ENCODE results near the gene CCDC159. TPM values are rescaled to one million over a fixed set of nuclear protein-coding genes. Genes with fewer than 3 reads are reported as not detected.

Gene CCDC159
- total and polyA plus RNA-seq, 4 donors, result 6.3 to 25.2 (median 16.5) TPM

DNA sequence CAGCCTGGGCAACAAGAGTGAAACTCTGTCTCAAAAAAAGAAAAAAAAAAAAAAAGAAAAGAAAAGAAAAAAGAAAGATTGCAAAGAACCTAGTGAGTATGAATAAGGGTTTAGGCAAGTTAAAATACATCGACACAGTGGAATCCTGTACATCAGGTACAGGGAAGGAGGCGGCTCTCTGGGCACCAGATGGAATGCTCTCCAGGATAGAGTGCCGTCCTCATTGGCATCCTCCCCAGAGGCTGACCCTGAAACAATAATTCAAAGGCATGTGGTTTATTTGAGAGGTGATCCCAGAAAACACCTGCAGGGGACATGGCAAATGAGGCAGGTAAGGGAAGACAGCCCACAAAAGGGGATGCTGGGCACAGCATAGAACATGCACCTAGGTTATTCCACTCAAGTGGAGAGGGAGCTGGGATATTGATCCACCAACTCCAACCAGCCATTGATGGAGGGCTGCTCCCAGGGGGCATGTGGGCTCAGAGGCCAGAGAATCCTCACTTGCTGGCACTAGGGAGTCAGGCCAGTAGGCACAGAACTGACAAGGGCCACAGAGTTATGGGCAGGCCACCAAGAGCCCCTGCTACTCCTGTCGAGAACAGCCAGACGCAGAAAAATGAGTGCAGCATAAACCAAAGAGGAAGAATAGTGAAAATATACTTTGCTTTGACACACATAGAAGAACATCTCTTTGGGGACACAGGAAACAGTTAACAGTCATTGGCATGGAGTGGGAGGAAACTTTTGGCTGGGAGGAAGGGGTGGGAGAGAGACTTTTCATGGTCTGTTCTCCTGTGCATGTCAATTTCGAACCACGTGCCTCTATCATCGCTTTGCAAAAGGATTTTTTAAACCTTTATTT, 46.1 kb upstream of the CCDC159 start:
- H3K4me3 ChIP-seq (ENCODE audit: low read depth in 1 of 3, low read length in 3 of 3), result no peak overlapping the region
- TF ChIP-seq, protein P1, sequence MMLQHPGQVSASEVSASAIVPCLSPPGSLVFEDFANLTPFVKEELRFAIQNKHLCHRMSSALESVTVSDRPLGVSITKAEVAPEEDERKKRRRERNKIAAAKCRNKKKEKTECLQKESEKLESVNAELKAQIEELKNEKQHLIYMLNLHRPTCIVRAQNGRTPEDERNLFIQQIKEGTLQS (IDR thresholded peaks at IDR 0.05), result no peak
- TF ChIP-seq RXRA (IDR thresholded peaks at IDR 0.05) (no peak), FOXA1 (IDR thresholded peaks at IDR 0.05) (no peak), NR2F2 (IDR thresholded peaks at IDR 0.05) (no peak), HNF4G (IDR thresholded peaks at IDR 0.05) (no peak), GABPA (IDR thresholded peaks at IDR 0.05 in 1 of 2, conservative IDR thresholded peaks at IDR 0.05 in 1 of 2) (no peak), EGR1 (IDR thresholded peaks at IDR 0.05; ENCODE audit: low read depth in 2 of 2) (no peak), TAF1 (conservative IDR thresholded peaks at IDR 0.05) (no peak), FOXA2 (IDR thresholded peaks at IDR 0.05) (no peak), YY1 (IDR thresholded peaks at IDR 0.05) (no peak), SP1 (IDR thresholded peaks at IDR 0.05) (no peak)
- TF ChIP-seq, protein P2, sequence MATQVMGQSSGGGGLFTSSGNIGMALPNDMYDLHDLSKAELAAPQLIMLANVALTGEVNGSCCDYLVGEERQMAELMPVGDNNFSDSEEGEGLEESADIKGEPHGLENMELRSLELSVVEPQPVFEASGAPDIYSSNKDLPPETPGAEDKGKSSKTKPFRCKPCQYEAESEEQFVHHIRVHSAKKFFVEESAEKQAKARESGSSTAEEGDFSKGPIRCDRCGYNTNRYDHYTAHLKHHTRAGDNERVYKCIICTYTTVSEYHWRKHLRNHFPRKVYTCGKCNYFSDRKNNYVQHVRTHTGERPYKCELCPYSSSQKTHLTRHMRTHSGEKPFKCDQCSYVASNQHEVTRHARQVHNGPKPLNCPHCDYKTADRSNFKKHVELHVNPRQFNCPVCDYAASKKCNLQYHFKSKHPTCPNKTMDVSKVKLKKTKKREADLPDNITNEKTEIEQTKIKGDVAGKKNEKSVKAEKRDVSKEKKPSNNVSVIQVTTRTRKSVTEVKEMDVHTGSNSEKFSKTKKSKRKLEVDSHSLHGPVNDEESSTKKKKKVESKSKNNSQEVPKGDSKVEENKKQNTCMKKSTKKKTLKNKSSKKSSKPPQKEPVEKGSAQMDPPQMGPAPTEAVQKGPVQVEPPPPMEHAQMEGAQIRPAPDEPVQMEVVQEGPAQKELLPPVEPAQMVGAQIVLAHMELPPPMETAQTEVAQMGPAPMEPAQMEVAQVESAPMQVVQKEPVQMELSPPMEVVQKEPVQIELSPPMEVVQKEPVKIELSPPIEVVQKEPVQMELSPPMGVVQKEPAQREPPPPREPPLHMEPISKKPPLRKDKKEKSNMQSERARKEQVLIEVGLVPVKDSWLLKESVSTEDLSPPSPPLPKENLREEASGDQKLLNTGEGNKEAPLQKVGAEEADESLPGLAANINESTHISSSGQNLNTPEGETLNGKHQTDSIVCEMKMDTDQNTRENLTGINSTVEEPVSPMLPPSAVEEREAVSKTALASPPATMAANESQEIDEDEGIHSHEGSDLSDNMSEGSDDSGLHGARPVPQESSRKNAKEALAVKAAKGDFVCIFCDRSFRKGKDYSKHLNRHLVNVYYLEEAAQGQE (IDR thresholded peaks at IDR 0.05), result no peak
- TF ChIP-seq, protein P3, sequence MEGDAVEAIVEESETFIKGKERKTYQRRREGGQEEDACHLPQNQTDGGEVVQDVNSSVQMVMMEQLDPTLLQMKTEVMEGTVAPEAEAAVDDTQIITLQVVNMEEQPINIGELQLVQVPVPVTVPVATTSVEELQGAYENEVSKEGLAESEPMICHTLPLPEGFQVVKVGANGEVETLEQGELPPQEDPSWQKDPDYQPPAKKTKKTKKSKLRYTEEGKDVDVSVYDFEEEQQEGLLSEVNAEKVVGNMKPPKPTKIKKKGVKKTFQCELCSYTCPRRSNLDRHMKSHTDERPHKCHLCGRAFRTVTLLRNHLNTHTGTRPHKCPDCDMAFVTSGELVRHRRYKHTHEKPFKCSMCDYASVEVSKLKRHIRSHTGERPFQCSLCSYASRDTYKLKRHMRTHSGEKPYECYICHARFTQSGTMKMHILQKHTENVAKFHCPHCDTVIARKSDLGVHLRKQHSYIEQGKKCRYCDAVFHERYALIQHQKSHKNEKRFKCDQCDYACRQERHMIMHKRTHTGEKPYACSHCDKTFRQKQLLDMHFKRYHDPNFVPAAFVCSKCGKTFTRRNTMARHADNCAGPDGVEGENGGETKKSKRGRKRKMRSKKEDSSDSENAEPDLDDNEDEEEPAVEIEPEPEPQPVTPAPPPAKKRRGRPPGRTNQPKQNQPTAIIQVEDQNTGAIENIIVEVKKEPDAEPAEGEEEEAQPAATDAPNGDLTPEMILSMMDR (IDR thresholded peaks at IDR 0.05; ENCODE audit: low read depth, low read length, missing input control), result no peak
- TF ChIP-seq, protein P4, sequence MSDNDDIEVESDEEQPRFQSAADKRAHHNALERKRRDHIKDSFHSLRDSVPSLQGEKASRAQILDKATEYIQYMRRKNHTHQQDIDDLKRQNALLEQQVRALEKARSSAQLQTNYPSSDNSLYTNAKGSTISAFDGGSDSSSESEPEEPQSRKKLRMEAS (IDR thresholded peaks at IDR 0.05), result no peak
- TF ChIP-seq, protein P5, sequence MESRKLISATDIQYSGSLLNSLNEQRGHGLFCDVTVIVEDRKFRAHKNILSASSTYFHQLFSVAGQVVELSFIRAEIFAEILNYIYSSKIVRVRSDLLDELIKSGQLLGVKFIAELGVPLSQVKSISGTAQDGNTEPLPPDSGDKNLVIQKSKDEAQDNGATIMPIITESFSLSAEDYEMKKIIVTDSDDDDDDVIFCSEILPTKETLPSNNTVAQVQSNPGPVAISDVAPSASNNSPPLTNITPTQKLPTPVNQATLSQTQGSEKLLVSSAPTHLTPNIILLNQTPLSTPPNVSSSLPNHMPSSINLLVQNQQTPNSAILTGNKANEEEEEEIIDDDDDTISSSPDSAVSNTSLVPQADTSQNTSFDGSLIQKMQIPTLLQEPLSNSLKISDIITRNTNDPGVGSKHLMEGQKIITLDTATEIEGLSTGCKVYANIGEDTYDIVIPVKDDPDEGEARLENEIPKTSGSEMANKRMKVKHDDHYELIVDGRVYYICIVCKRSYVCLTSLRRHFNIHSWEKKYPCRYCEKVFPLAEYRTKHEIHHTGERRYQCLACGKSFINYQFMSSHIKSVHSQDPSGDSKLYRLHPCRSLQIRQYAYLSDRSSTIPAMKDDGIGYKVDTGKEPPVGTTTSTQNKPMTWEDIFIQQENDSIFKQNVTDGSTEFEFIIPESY (IDR thresholded peaks at IDR 0.05), result no peak
- H3K4me1 ChIP-seq (ENCODE audit: control insufficient read depth in 4 of 4, insufficient read depth in 4 of 4, low read length in 3 of 4), result no peaks in the 10 kb centered on the region
- H3K36me3 ChIP-seq (ENCODE audit: control insufficient read depth in 4 of 4, insufficient read depth in 3 of 4, low read depth in 1 of 4, low read length in 3 of 4), result no peaks in the 10 kb centered on the region
- H3K27ac ChIP-seq (ENCODE audit: low read depth in 1 of 2, low read length in 2 of 2), result no peak overlapping the region
- no peaks in the 10 kb centered on the region for H3K9me3 ChIP-seq (ENCODE audit: control insufficient read depth in 4 of 4, low read length in 3 of 4)
- no peaks in the 10 kb centered on the region for H3K27me3 ChIP-seq (ENCODE audit: control insufficient read depth in 4 of 4, insufficient read depth in 4 of 4, low read length in 3 of 4)
- no peak for DNase-seq (ENCODE audit: low spot score)
- 83% methylated on average over 8 of the region's 8 CpGs for WGBS
- H3K9ac ChIP-seq (ENCODE audit: low read depth in 1 of 2, low read length in 2 of 2), result no peak overlapping the region
